HG03378 (cell line): ENCODE results near the gene USP17L26.
"Not testable (repeated sequence)": the region's sequence is repeated elsewhere in the genome, so short reads cannot be mapped to it uniquely, and the experiment has no call there.

Source experiments
- ATAC-seq: cut with Tn5 transposase; IDR thresholded peaks from one replicate; pipeline ENCODE4 v1.9.1; 2021; ENCODE audit warnings: mild to moderate bottlenecking, moderate library complexity; ENCODE audit not compliant: unreplicated experiment

Gene USP17L26

GRCh38 chr4:9334358-9334757, at the start of gene USP17L26:
USP17L26 (plus strand) TSS chr4:9334658; CDS start chr4:9334658, 0 bp downstream.
- ATAC-seq: not testable (repeated sequence)

GRCh38 chr4:9324191-9324590, 10.3 kb upstream of the USP17L26 start:
- ATAC-seq: not testable (repeated sequence)

- ATAC-seq: not testable (repeated sequence)
These were observed 9.6 kb upstream of the USP17L26 start, which contains the start of gene USP17L24 for GRCh38 chr4:9324865-9325264. USP17L24 (plus strand) TSS chr4:9325165; CDS start chr4:9325165, 0 bp downstream.

- not testable (repeated sequence) for ATAC-seq
These were observed 4.8 kb upstream of the USP17L26 start, which contains the start of gene USP17L25 for GRCh38 chr4:9329611-9330010. USP17L25 (plus strand) TSS chr4:9329911; CDS start chr4:9329911, 0 bp downstream.

GRCh38 chr4:9339103-9339502, 4.6 kb downstream of the USP17L26 start, which contains the start of gene USP17L5:
USP17L5 (plus strand) TSS chr4:9339403; CDS start chr4:9339403, 0 bp downstream.
- ATAC-seq: not testable (repeated sequence)

GRCh38 chr4:9343848-9344247, 9.4 kb downstream of the USP17L26 start, which contains the start of gene USP17L27:
USP17L27 (plus strand) TSS chr4:9344148; CDS start chr4:9344148, 0 bp downstream.
- not testable (repeated sequence) for ATAC-seq

- ATAC-seq: not testable (repeated sequence)
These were observed 14.1 kb downstream of the USP17L26 start, which contains the start of gene USP17L28 for GRCh38 chr4:9348593-9348992. USP17L28 (plus strand) TSS chr4:9348893; CDS start chr4:9348893, 0 bp downstream.

GRCh38 chr4:9350866-9351265, 16.4 kb downstream of the USP17L26 start:
- ATAC-seq: not testable (repeated sequence)

- ATAC-seq: not testable (repeated sequence)
These were observed 18.9 kb downstream of the USP17L26 start, which contains the start of gene USP17L29 for GRCh38 chr4:9353338-9353737. USP17L29 (plus strand) TSS chr4:9353638; CDS start chr4:9353638, 0 bp downstream.

- ATAC-seq: not testable (repeated sequence)
These were observed 28.4 kb downstream of the USP17L26 start, which contains the start of gene USP17L30 for GRCh38 chr4:9362829-9363228. USP17L30 (plus strand) TSS chr4:9363129; CDS start chr4:9363129, 0 bp downstream.

- ATAC-seq: not testable (repeated sequence)
These were observed 45.4 kb downstream of the USP17L26 start for GRCh38 chr4:9379881-9380280.

GRCh38 chr4:9381012-9381534, 46.6 kb downstream of the USP17L26 start:
- not testable (repeated sequence) for ATAC-seq

- no peak for ATAC-seq
These were observed 49.7 kb downstream of the USP17L26 start for GRCh38 chr4:9384126-9384525.
